ENCODE data around the gene OXA1L.

- TF ChIP-seq CTCF (IDR thresholded peaks at IDR 0.05): no peak
- peak in 2 of 3 donors; percentile 48 to 49 for TF ChIP-seq POLR2A (IDR thresholded peaks at IDR 0.05)
Observed at GRCh38 chr14:22821193-22822015, 54.9 kb downstream of the OXA1L start.
